NCI-H146 (cell line): ENCODE measurements around the gene MC4R.

Experiments
- DNase-seq: peaks from one replicate; lab custom pipeline; 2025; lab: John Stamatoyannopoulos, UW

Gene MC4R

DNA sequence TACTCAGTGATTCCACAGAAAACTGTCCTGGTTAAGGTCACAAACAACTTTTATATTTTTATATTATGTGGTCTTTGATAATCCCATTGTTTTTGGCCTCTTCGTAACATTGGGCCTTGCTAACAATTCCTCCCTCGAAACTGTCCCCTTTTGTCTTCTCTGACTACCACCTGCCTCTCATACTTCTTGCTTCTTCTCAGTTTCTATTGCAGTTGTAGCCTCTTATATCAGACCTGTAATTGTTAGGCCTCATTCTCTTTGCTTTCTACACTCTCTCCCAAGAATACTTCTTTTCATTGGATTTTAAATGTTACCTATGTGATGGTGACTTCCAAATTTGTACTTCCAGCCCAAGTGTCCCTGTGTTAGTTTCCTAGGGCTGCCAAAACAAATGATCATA lies 44.7 kb downstream of the MC4R start:
- DNase-seq = no peak

DNA sequence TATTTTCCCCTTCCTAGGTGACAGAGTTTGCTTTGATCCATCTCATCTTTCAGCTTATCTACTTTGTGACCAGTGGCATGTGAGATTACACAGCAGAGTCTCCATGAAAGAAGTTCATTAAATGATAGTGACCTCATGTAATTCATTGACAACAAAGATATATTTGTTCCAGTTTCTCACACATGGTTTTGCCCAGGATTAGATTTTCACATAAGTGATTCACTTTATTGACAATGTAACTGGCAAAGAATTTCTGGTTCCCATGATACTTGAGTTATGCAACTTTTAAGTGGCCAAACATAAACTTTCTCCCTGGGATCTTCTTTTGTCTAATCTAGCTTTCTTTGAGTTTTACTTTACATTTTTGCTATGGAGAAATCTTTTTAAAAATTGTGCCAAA lies 50.0 kb downstream of the MC4R start:
- DNase-seq = no peak
